ENCODE results near the gene CDCA4.

CDCA4 gene

GRCh38 chr14:105013150-105013785 is 7.6 kb downstream of the CDCA4 start:
- DNase-seq: no peak

GRCh38 chr14:105012171-105012985 is 8.5 kb downstream of the CDCA4 start:
- DNase-seq: peak; percentile 36 to 73 (median 59)

- no peak for DNase-seq
Observed at GRCh38 chr14:105011312-105011990, 9.4 kb downstream of the CDCA4 start.

GRCh38 chr14:105010891-105011291 is 10.0 kb downstream of the CDCA4 start:
- no peak for DNase-seq

- DNase-seq: no peak
Observed at GRCh38 chr14:105010106-105010505, 10.8 kb downstream of the CDCA4 start.

GRCh38 chr14:105007593-105008264 is 13.2 kb downstream of the CDCA4 start:
- no peak for DNase-seq

GRCh38 chr14:105006831-105007592 is 13.9 kb downstream of the CDCA4 start:
- no peak for DNase-seq

GRCh38 chr14:105005929-105006830 is 14.7 kb downstream of the CDCA4 start:
- DNase-seq: no peak

GRCh38 chr14:105005329-105005928 is 15.5 kb downstream of the CDCA4 start:
- no peak for DNase-seq

GRCh38 chr14:104999361-104999760 is 21.5 kb downstream of the CDCA4 start:
- no peak for DNase-seq

GRCh38 chr14:104998801-104999200 is 22.1 kb downstream of the CDCA4 start:
- DNase-seq: no peak

GRCh38 chr14:104996483-104996882 is 24.4 kb downstream of the CDCA4 start:
- no peak for DNase-seq

- DNase-seq: no peak
Observed at GRCh38 chr14:104996032-104996431, 24.9 kb downstream of the CDCA4 start.

GRCh38 chr14:104994978-104995377 is 25.9 kb downstream of the CDCA4 start:
- DNase-seq: no peak

GRCh38 chr14:104993808-104994591 is 26.9 kb downstream of the CDCA4 start:
- no peak for DNase-seq

- DNase-seq: no peak
Observed at GRCh38 chr14:104993306-104993705, 27.6 kb downstream of the CDCA4 start.

GRCh38 chr14:104992501-104992900 is 28.4 kb downstream of the CDCA4 start:
- DNase-seq: no peak

GRCh38 chr14:104991896-104992230 is 29.0 kb downstream of the CDCA4 start:
- DNase-seq: no peak

- no peak for DNase-seq
Observed at GRCh38 chr14:104989951-104990303, 31.0 kb downstream of the CDCA4 start.

Data from suppressor macrophage (primary cell).